ENCODE results near the gene SMC3.

Gene SMC3

GRCh38 chr10:110629680-110630191, 62.2 kb downstream of the SMC3 start:
- TF ChIP-seq EZH2phosphoT487 (conservative IDR thresholded peaks at IDR 0.05; ENCODE audit: low read length) (no peak), CTCF (IDR thresholded peaks at IDR 0.05; ENCODE audit: insufficient read depth, low read length, poor library complexity, severe bottlenecking) (no peak)
- H3K9me2 ChIP-seq (replicated peaks; ENCODE audit: insufficient read depth, low read length): no peaks in the 10 kb centered on the region
- H3F3A ChIP-seq (ENCODE audit: insufficient read depth): no peaks in the 10 kb centered on the region
- no peak overlapping the region for H3K27ac ChIP-seq (ENCODE audit: low read depth, low read length)
- no peaks in the 10 kb centered on the region for H3K9me3 ChIP-seq (ENCODE audit: insufficient read depth, low read length)
- H2AFZ ChIP-seq (ENCODE audit: low read depth, low read length, severe bottlenecking): no peak overlapping the region
- no peaks in the 10 kb centered on the region for H3K27me3 ChIP-seq (ENCODE audit: low read length)
- H3K4me2 ChIP-seq (ENCODE audit: low read depth, low read length, poor library complexity, severe bottlenecking): no peak overlapping the region
- no peaks in the 10 kb centered on the region for H3K79me2 ChIP-seq (ENCODE audit: insufficient read depth, low read length)
- H3K36me3 ChIP-seq (ENCODE audit: low read length): no peaks in the 10 kb centered on the region
- H3K9ac ChIP-seq (ENCODE audit: low read length): no peak overlapping the region
- no peak overlapping the region for H3K4me3 ChIP-seq (ENCODE audit: insufficient read depth, low read length, poor library complexity, severe bottlenecking)
- H4K20me1 ChIP-seq (ENCODE audit: low read depth, low read length): no peaks in the 10 kb centered on the region

GRCh38 chr10:110631934-110632333, 64.4 kb downstream of the SMC3 start:
- no peak overlapping the region for H3K27ac ChIP-seq (ENCODE audit: low read depth, low read length)
- no peaks in the 10 kb centered on the region for H3F3A ChIP-seq (ENCODE audit: insufficient read depth)
- no peak for TF ChIP-seq EZH2phosphoT487 (conservative IDR thresholded peaks at IDR 0.05; ENCODE audit: low read length)
- no peaks in the 10 kb centered on the region for H4K20me1 ChIP-seq (ENCODE audit: low read depth, low read length)
- H3K79me2 ChIP-seq (ENCODE audit: insufficient read depth, low read length): no peaks in the 10 kb centered on the region
- H3K27me3 ChIP-seq (ENCODE audit: low read length): no peaks in the 10 kb centered on the region
- H3K9me2 ChIP-seq (replicated peaks; ENCODE audit: insufficient read depth, low read length): no peaks in the 10 kb centered on the region
- no peak overlapping the region for H3K4me2 ChIP-seq (ENCODE audit: low read depth, low read length, poor library complexity, severe bottlenecking)
- no peaks in the 10 kb centered on the region for H3K9me3 ChIP-seq (ENCODE audit: insufficient read depth, low read length)
- H3K9ac ChIP-seq (ENCODE audit: low read length): no peak overlapping the region
- no peak overlapping the region for H2AFZ ChIP-seq (ENCODE audit: low read depth, low read length, severe bottlenecking)
- H3K36me3 ChIP-seq (ENCODE audit: low read length): no peaks in the 10 kb centered on the region
- H3K4me3 ChIP-seq (ENCODE audit: insufficient read depth, low read length, poor library complexity, severe bottlenecking): no peak overlapping the region

- TF ChIP-seq EZH2phosphoT487 (conservative IDR thresholded peaks at IDR 0.05; ENCODE audit: low read length): no peak
- no peak for TF ChIP-seq CTCF (IDR thresholded peaks at IDR 0.05; ENCODE audit: insufficient read depth, low read length, poor library complexity, severe bottlenecking)
- Histone ChIP-seq H2AFZ (ENCODE audit: low read depth, low read length, severe bottlenecking) (no peak overlapping the region), H4K20me1 (ENCODE audit: low read depth, low read length) (no peaks in the 10 kb centered on the region), H3K27ac (ENCODE audit: low read depth, low read length) (no peak overlapping the region), H3K9ac (ENCODE audit: low read length) (no peak overlapping the region), H3K36me3 (ENCODE audit: low read length) (no peaks in the 10 kb centered on the region), H3K4me3 (ENCODE audit: insufficient read depth, low read length, poor library complexity, severe bottlenecking) (no peak overlapping the region), H3K79me2 (ENCODE audit: insufficient read depth, low read length) (no peaks in the 10 kb centered on the region), H3K9me3 (ENCODE audit: insufficient read depth, low read length) (no peaks in the 10 kb centered on the region), H3K9me2 (replicated peaks; ENCODE audit: insufficient read depth, low read length) (no peaks in the 10 kb centered on the region), H3K4me2 (ENCODE audit: low read depth, low read length, poor library complexity, severe bottlenecking) (no peak overlapping the region), H3K27me3 (ENCODE audit: low read length) (no peaks in the 10 kb centered on the region), H3F3A (ENCODE audit: insufficient read depth) (no peaks in the 10 kb centered on the region)
These were observed 65.2 kb downstream of the SMC3 start for GRCh38 chr10:110632591-110633215.

GRCh38 chr10:110634527-110635209, 67.2 kb downstream of the SMC3 start:
- no peaks in the 10 kb centered on the region for H3K9me3 ChIP-seq (ENCODE audit: insufficient read depth, low read length)
- no peaks in the 10 kb centered on the region for H3K79me2 ChIP-seq (ENCODE audit: insufficient read depth, low read length)
- no peaks in the 10 kb centered on the region for H3K9me2 ChIP-seq (replicated peaks; ENCODE audit: insufficient read depth, low read length)
- H4K20me1 ChIP-seq (ENCODE audit: low read depth, low read length): no peaks in the 10 kb centered on the region
- H3K27ac ChIP-seq (ENCODE audit: low read depth, low read length): no peak overlapping the region
- no peaks in the 10 kb centered on the region for H3F3A ChIP-seq (ENCODE audit: insufficient read depth)
- no peaks in the 10 kb centered on the region for H3K36me3 ChIP-seq (ENCODE audit: low read length)
- no peak overlapping the region for H3K9ac ChIP-seq (ENCODE audit: low read length)
- no peak overlapping the region for H2AFZ ChIP-seq (ENCODE audit: low read depth, low read length, severe bottlenecking)
- H3K4me3 ChIP-seq (ENCODE audit: insufficient read depth, low read length, poor library complexity, severe bottlenecking): no peak overlapping the region
- no peak for TF ChIP-seq EZH2phosphoT487 (conservative IDR thresholded peaks at IDR 0.05; ENCODE audit: low read length)
- no peak for TF ChIP-seq CTCF (IDR thresholded peaks at IDR 0.05; ENCODE audit: insufficient read depth, low read length, poor library complexity, severe bottlenecking)
- no peak overlapping the region for H3K4me2 ChIP-seq (ENCODE audit: low read depth, low read length, poor library complexity, severe bottlenecking)
- H3K27me3 ChIP-seq (ENCODE audit: low read length): no peaks in the 10 kb centered on the region

Measured in SU-DHL-6 (cell line).